T-helper 1 cell (primary cell): ENCODE data around the gene TMEM95.
"Not testable (repeated sequence)": the region's sequence is repeated elsewhere in the genome, so short reads cannot be mapped to it uniquely, and the experiment has no call there.

Source experiments
- DNase-seq, 5 donors: peaks; one replicate each; pipeline ENCODE4 v3.0.0-alpha.2; 2012 to 2020

Gene TMEM95

GRCh38 chr17:7347630-7348477 is 7.1 kb upstream of the TMEM95 start:
- DNase-seq: no peak

- no peak for DNase-seq
These were observed 6.3 kb upstream of the TMEM95 start for GRCh38 chr17:7348478-7349242.

GRCh38 chr17:7351665-7352502 is 3.1 kb upstream of the TMEM95 start, which contains the start of gene KCTD11:
TSS of gene KCTD11 (plus strand) at chr17:7352162.
- peak; percentile 58 to 80 (median 76) for DNase-seq

- DNase-seq: no peak
These were observed 2.5 kb upstream of the TMEM95 start for GRCh38 chr17:7352503-7352889.

GRCh38 chr17:7352910-7353635 is 1.9 kb upstream of the TMEM95 start:
- no peak for DNase-seq

GRCh38 chr17:7354262-7354843 is 603 bp upstream of the TMEM95 start:
- DNase-seq: no peak

GRCh38 chr17:7355573-7355972 is 617 bp downstream of the TMEM95 start:
- DNase-seq: no peak

GRCh38 chr17:7356072-7356549 is 1.2 kb downstream of the TMEM95 start:
- DNase-seq: peak; percentile 60 to 85 (median 77)

GRCh38 chr17:7356756-7357155 is 1.8 kb downstream of the TMEM95 start:
- DNase-seq: no peak

GRCh38 chr17:7357381-7357780 is 2.4 kb downstream of the TMEM95 start:
- DNase-seq: no peak

- DNase-seq: no peak
These were observed 7.0 kb downstream of the TMEM95 start for GRCh38 chr17:7361906-7362305.

- DNase-seq: no peak
These were observed 8.4 kb downstream of the TMEM95 start for GRCh38 chr17:7363311-7363710.

GRCh38 chr17:7365963-7366362 is 11.0 kb downstream of the TMEM95 start:
- DNase-seq: not testable (repeated sequence)

- DNase-seq: no peak
These were observed 12.1 kb downstream of the TMEM95 start for GRCh38 chr17:7367083-7367482.

GRCh38 chr17:7367918-7368598 is 13.1 kb downstream of the TMEM95 start:
- DNase-seq: no peak

- DNase-seq: not testable (repeated sequence)
These were observed 13.6 kb downstream of the TMEM95 start for GRCh38 chr17:7368599-7368994.

GRCh38 chr17:7369825-7370224 is 14.9 kb downstream of the TMEM95 start:
- DNase-seq: no peak

- DNase-seq: no peak
These were observed 15.9 kb downstream of the TMEM95 start for GRCh38 chr17:7370853-7371252.

GRCh38 chr17:7374353-7374752 is 19.4 kb downstream of the TMEM95 start:
- DNase-seq: no peak

GRCh38 chr17:7379134-7379533 is 24.2 kb downstream of the TMEM95 start:
- no peak for DNase-seq

- DNase-seq: no peak
These were observed 25.4 kb downstream of the TMEM95 start for GRCh38 chr17:7380321-7380720.
